IPS DF 19.7 (cell line): ENCODE measurements around the gene RRP36.

Experiments
- DNase-seq: peaks from one replicate; pipeline ENCODE4 v3.0.0-alpha.2; 2013; ENCODE audit warnings: low read depth, low spot score

Gene RRP36

GRCh38 chr6:43062818-43063217, 41.4 kb downstream of the RRP36 start:
- no peak for DNase-seq

DNA sequence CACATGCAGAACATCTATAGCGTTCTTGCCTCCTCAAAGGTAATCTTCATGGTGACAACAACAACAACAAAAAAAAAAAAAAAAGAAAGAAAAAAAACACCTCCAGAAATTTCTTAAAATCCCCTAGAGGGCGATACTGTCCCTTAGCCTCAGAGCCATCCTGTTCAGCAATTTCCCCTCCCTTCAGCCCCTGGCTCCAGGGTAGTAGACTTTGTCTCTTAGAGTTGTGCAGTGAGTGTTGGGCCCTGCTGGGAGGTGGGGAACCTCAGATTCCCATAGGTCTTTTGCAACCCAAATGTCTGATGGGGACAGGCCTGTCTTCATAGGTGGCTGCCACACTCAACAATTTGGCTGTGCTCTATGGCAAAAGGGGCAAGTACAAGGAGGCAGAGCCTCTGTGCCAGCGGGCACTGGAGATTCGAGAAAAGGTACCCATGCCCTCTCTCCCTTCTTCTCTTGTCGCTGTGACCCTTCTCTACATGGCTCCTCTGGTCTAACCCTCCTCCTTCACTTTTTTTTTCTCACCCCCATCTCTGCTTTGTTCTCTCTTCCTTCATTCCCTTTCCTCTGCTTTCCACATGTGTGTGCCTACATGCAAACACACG, 48.7 kb downstream of the RRP36 start:
- DNase-seq, result no peak

- DNase-seq, result no peak
Observed at GRCh38 chr6:43074847-43075669, 53.6 kb downstream of the RRP36 start.

DNA sequence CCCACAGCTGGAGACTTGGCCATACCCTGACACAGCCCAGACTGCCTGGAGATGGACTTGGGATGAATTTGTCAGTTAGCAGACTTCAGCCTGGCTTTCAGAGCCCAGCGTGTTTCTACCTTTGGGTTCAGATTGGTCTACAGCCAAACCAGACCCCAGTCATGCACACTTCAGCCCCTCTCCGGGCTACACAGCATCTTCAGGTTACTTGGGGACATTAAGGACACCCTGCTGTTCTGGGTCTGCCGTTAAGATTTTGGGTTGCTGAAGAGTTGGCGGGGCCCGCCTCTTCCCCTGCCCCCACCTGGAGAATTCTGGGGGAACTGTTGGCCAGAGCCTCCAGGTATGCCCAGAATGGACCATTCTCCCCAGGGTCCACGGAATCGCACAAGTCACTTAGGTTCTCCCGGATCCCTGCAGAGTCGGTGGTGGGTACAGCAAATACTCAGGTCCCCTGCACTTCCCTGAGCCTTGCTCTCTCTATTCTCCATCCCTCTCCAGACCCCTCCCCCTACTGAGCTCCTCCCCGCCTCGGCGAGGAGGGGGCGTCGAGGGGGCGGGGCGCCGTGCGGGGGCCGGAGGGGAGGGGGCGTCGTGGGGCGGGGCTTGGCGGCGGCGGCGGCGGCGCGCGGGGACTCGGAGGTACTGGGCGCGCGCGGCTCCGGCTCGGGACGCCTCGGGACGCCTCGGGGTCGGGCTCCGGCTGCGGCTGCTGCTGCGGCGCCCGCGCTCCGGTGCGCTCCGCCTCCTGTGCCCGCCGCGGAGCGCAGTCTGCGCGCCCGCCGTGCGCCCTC, 54.4 kb downstream of the RRP36 start, which contains the start of gene PTK7:
Gene PTK7, plus strand, starts transcription at position 645 of the 794 bp plus-strand sequence. CDS start 175 bp downstream, outside the sequence.
- no peak for DNase-seq

DNA sequence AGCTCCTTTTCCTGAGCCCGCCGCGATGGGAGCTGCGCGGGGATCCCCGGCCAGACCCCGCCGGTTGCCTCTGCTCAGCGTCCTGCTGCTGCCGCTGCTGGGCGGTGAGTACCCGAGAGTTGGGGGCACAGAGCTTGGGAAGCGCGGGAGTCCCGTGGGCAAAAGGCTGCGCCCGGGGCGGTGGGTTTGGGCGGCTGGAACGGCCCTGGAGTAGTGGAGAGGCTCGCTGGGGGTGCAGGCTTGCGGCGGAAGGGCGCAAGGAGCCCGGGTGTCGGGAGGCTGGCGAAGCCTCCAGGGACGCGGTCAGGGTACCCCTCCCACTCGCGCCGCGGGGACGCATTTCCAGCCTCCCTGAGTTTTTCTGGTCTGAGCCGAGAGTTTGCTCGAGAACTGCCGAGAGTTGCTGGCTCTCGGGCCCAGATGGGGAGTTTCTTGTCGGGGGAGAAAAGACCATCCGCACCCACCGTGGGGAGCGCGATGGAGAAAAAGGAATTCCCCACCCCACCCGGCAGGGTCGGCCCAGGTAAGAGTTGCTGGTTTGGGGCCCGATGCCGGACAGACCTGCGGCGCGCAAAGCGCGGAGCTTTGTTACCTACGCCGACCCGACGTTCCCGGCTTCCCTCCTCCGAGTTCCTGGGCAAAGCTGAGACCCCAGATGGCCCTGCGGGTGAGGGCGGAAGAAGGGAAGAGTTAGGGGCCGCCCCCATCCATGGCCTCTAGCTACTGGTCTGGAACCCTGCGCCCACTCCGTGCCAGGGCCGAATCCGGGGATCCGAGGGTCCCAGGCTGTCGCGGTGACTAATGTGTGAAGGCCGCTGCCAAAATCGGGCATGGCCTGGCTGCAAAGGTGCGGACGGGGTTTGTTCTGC, 55.3 kb downstream of the RRP36 start:
- no peak for DNase-seq

DNA sequence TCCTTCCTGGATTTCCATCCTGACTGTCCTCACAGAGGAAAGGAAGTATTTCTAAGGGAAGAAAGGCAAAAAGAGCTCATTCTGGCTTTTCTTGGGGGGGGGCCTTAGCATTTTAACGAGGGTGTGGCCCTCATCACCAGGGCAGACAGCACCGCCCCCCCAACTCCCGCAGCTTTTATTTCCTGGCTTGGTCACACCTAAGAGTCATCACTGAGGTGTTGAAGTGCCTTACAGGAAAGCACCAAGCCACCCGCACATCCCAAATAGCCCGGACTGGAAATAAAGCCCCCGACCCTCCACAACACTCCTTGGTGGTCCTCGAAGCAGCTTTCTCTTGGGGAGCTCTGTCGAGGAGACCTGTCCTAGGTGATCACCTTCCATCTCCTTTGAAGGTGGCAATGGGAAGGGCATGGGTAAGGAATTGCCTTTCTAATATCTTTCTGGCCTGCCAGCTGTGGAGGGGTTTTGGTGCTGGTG, 55.9 kb downstream of the RRP36 start:
- DNase-seq, result no peak

DNA sequence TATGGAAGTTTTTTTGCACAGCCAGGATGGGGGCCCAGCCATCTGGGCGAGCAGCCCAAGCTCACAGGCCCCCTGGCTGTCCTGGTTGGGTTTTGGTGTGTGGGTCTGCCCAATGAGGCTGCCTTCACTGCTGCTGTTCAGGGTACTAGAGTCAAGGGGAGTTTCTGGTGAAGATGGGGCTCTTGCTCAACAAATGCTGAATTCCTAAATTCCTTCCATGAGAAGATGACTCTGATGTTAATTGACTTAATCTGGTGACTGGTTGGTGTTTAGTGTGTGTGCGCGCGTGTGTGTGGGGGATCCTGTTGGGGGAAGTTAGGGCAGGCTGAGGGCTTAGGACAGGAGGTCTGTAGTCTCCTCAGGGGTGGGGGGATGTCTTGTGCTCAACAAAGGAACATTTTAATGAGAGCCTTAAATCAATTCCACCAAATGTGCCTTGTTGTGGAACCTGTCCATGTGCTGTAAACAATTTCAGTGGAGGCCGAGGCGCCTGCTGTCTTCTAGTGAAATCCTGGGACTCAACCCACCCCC, 56.6 kb downstream of the RRP36 start:
- DNase-seq, result no peak

DNA sequence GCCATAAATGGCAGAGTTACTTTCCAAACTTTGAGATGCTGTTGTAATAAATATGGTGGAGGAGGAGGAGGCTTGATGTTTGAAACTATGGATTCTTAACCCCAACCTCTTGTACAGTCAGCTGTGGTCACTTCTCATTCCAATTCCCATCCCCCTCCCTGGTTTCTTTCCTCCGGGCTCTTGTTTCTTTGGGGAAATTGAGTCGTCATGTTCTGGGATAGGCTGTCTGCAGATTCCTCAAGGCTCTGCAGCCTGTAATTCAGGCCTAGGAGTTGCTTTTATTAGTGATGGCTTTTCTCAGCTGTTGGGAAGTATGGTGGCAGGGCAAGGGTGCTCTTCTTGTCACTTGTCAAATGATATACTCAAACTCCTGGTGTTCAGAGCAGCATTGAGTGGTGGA, 57.3 kb downstream of the RRP36 start:
- no peak for DNase-seq
